HG03159 (cell line): Measurements from ENCODE around the gene FAM193A.
A peak's percentile ranks its signal among the peaks of the same experiment; 100 is the strongest.
"Not testable (repeated sequence)": the region's sequence is repeated elsewhere in the genome, so short reads cannot be mapped to it uniquely, and the experiment has no call there.

Experiments
- ATAC-seq: cut with Tn5 transposase; IDR thresholded peaks from one replicate; pipeline ENCODE4 v1.9.1; 2021; ENCODE audit warnings: mild to moderate bottlenecking, moderate library complexity; ENCODE audit not compliant: unreplicated experiment

The FAM193A gene

DNA sequence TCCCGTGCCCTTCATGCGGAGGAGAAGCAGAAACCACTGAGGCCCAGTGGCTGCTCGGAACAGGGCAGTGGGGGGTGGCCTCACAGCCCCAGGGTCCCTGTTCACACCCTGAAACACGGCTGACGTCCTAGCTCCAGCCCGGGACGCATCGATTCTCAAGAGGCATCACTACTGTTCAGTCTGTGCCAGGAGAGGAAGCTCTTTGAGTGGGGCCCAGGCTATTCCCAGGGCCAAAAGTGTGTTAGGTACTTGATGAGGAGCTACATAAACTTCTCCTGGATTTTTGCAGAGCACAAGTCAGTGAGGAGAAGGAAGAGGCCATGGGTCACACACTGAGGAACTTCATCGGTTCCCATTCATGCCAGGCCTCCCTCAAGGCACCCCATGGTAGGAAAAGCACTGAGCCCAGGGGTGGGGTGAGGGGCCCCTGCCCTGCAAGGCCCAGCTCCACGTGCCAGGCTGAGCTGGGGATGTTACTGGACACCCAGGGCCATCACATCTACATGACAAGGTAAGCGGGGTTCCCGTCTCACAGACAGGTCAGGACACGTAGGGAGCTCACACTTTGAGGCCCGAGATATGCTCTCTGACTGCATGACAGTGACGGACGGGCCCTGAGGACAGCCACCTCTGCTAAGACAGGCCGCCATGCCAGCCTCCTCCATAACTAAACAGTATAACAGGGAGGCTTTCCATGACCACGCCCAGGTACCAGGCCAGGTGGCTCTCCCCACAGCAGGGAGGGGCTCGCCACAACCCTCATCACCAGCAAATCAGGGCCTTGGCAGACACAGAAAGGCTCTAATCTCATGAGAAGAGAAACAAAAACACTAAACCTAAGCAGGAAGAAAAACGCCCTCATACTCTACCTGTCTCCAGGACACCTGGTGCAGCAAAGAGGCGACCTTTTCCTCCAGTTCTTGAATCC is 207.3 kb downstream of the FAM193A start:
- ATAC-seq, result no peak

- no peak for ATAC-seq
Measured at GRCh38 chr4:2744576-2745270, 208.3 kb downstream of the FAM193A start.

DNA sequence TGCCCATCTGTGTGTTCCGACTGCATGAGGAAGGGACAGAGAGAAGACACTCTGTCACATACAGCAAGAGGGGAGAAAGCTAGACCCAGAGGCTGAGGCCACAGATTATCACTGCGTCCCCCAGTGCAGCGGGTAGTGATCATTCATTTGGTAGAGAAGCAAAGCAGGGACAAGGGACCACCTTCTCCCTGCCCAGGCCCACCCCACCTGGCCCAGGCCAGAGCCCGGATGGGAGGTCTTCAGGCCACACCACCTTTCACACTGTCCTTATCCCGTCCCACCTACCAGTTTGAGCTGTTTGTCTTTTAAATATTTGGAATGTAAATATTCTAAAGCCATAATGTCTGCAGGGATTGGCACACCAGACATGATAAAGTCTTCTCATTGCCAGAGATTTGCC is 209.1 kb downstream of the FAM193A start:
- ATAC-seq, result no peak

GRCh38 chr4:2745981-2746806 is 209.7 kb downstream of the FAM193A start:
- ATAC-seq, result peak; percentile 84

- ATAC-seq, result no peak
Measured at GRCh38 chr4:2746891-2747695, 210.6 kb downstream of the FAM193A start.

DNA sequence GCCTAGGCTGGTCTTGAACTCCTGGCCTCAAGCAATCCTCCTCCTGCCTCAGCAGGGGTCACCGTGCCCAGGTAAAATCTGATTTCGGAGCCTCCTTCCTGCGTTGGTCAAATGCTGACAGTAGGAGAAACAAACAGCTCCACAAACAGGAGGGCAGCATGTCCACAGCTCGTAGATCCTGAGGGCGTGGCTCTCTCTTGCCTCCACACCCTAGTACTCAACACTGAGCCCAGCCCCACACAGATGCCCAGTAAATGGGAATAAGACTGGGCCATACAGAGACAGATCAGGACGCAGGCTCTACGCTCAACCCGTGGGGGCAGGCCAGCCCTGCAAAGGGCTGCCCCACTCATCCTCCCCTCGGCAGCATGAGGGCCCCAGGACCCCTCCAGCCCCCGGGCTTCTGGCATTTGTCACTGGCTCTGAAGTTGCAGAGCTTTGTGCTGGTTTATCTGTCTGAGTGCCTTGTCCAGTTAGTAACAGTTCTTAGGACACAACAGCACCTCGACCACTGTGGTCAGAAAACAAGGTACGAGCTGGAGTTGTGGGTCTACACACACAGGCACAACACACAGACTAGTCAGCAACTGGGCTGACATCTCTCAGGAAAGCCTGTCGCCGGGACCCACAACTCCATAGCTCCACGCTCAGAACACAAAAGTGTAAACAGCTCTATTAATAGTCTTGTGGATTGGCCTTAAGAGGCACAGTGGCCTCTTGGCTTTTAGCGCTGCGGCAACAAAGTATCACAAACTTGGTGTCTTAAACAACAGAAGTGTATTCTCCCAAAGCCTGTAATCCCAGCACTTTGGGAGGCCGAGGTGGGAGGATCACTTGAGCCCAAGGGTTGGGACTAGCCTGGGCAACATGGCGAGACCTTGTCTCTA is 214.5 kb downstream of the FAM193A start:
- no peak for ATAC-seq

DNA sequence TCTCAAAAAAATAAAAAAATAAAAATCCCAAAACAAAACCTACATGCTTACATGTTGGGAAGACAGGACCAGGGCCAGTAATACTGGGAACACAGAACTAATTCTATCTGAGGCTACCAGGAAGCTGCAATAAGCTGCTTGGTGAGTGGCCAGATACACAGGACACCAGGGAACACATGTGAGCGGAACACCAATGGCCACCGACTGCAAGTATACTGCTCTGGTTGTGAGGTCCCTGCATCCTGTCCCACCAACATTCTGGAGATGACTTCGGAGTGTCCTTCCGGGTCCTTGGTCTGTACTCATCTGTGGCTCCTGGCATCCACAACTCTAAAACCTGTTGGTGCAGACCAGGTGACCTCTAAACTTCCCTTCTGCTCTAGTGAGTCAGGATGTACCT is 217.0 kb downstream of the FAM193A start:
- ATAC-seq, result no peak

GRCh38 chr4:2754848-2755819 is 218.7 kb downstream of the FAM193A start:
- ATAC-seq, result no peak

GRCh38 chr4:2755821-2756690 is 219.6 kb downstream of the FAM193A start, which contains the start of gene TNIP2:
Gene TNIP2, minus strand, starts transcription at chr4:2756336. Its CDS starts 47 bp downstream, at chr4:2756289.
- peak; percentile 64 for ATAC-seq

DNA sequence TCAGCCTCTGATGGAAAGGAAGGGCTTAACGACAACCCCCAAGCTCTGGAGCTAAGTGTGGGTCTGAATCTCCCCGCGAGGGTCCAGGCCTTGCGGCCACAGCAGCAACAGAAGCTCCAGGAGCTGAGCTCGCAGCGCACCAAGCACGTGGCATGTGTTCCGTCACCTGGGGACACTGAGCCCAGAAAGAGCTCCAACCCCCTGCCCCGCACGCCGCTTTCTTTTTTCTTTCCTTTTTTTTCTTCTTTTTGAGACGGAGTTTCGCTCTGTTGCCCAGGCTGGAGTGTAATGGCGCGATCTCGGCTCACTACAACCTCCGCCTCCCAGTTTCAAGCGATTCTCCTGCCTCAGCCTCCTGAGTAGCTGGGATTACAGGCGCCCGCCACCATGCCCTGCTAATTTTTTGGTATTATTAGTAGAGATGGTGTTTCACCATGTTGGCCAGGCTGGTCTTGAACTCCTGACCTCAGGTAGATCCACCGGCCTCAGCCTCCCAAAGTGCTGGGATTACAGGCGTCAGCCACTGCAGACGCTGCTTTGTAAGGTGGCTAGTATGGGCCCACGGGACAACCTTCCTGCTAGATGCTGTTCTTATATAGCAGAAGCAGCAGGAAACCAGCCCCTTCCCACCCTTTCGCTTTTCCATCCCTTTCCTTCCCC is 220.4 kb downstream of the FAM193A start:
- no peak for ATAC-seq

DNA sequence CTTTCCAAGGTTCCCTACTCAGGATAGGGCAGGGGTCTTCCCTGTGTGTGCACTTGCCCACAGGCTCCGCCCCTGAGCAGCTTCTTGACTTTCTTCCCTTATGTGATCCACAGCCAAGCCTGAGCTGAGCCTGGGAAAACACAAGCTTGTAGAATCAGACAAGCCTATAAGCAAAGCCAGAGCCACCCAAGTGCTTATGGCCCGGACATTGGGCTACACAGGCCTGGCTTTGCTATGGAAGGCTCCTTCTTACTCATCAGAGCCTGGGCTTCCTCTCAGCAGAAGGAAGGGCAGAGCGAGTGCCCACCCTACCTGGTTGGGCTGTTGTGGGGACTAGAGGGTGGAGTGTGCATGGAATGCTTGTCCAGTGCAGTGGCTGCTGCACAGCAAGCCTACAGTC is 221.0 kb downstream of the FAM193A start:
- no peak for ATAC-seq

GRCh38 chr4:2761035-2761923 is 224.8 kb downstream of the FAM193A start:
- ATAC-seq, result no peak

DNA sequence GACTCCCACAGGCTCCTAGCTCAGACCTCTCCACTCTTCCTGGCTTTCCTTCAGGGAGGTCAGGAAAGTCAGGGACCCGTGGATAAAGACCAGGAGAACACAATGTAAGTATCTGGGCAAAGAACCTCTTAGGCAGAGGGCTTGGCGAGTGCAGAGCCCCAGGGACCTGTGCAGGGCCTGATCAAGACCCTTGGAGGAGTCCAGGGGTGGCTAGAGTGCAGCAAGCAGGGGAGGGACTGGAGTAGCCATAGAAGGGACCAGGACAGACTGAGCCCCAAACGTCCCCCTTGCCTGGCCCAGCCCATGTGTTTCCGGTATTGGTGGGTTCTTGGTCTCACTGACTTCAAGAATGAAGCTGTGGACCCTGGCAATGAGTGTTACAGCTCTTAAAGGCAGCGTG is 225.6 kb downstream of the FAM193A start:
- no peak for ATAC-seq

GRCh38 chr4:2762486-2763370 is 226.3 kb downstream of the FAM193A start:
- ATAC-seq, result not testable (repeated sequence)

DNA sequence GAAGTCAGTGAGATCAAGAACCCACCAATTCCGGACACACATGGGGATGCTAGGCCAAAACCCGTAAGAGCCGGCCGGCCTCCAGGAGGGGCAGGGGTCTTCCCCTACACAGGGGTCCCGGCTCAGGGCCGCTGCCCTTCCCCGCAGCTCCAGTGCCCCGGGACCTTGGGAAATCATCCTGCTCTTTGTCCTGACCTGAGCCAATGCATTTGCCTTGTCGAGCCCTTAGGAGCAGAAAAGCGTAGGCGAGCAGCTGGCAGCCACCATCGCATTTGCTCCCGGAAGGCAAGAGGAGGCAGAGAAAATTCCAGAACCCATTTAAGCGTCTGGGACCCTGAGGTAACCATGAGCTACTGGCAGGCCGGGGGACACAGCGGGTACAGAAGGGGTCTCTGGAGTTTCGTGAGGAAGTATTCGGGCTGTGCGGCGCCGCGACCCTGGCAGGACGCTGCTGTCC is 227.1 kb downstream of the FAM193A start:
- ATAC-seq, result no peak
